GM12878 (cell line): ENCODE data around the gene PLPPR1.

ENCODE experiments used
- CTCF ChIP-seq, 3 experiments: IDR thresholded peaks in 2 of 3; conservative IDR thresholded peaks in 1 of 3; 2 replicates each; pipeline ENCODE4 v1.5.1; 2011; ENCODE audit warnings: low read depth in 3 of 3, low read length in 3 of 3, mild to moderate bottlenecking in 3 of 3, control low read depth in 2 of 3, moderate library complexity in 2 of 3, inconsistent platforms in 1 of 3, mixed read lengths in 1 of 3; ENCODE audit not compliant: control insufficient read depth in 2 of 3, insufficient read depth in 1 of 3; ENCODE audit errors: extremely low read depth in 1 of 3
- MAX ChIP-seq: IDR thresholded peaks from 2 replicates; pipeline ENCODE4 v1.6.1; 2012; ENCODE audit warnings: low read depth, low read length, improper control_type of control experiment
- NR2C1 ChIP-seq: fragments of 450-650 bp; IDR thresholded peaks from 2 replicates; pipeline ENCODE4 v1.6.1; 2017; ENCODE audit warnings: antibody characterized with exemption, mild to moderate bottlenecking, moderate library complexity
- POLR2A ChIP-seq: IDR thresholded peaks from 2 replicates; pipeline ENCODE4 v1.6.1; 2011; ENCODE audit warnings: low read depth, mild to moderate bottlenecking, low read length
- POLR2AphosphoS5 ChIP-seq: IDR thresholded peaks from 2 replicates; pipeline ENCODE4 v1.6.1; 2011; ENCODE audit warnings: mild to moderate bottlenecking, low read length, inconsistent platforms
- USF1 ChIP-seq: IDR thresholded peaks from 2 replicates; pipeline ENCODE4 v1.6.1; 2011; ENCODE audit warnings: borderline replicate concordance, low read depth, mild to moderate bottlenecking, moderate library complexity, mixed read lengths, low read length; ENCODE audit not compliant: insufficient read depth; ENCODE audit errors: extremely low read length
- TF ChIP-seq, protein P1 (sequence below): IDR thresholded peaks from 2 replicates; pipeline ENCODE4 v1.6.1; 2011; ENCODE audit warnings: borderline replicate concordance, low read depth, mild to moderate bottlenecking, moderate library complexity, low read length; ENCODE audit not compliant: insufficient read depth, poor library complexity, severe bottlenecking

GRCh38 chr9:101371813-101372212 is 343.3 kb downstream of the PLPPR1 start:
- TF ChIP-seq, protein P1, sequence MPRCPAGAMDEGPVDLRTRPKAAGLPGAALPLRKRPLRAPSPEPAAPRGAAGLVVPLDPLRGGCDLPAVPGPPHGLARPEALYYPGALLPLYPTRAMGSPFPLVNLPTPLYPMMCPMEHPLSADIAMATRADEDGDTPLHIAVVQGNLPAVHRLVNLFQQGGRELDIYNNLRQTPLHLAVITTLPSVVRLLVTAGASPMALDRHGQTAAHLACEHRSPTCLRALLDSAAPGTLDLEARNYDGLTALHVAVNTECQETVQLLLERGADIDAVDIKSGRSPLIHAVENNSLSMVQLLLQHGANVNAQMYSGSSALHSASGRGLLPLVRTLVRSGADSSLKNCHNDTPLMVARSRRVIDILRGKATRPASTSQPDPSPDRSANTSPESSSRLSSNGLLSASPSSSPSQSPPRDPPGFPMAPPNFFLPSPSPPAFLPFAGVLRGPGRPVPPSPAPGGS = no peak
- TF ChIP-seq CTCF (IDR thresholded peaks at IDR 0.05 in 2 of 3, conservative IDR thresholded peaks at IDR 0.05 in 1 of 3; ENCODE audit: control insufficient read depth in 2 of 3, extremely low read depth in 1 of 3, insufficient read depth in 1 of 3, low read depth in 3 of 3, low read length in 3 of 3) = no peak
- TF ChIP-seq MAX = no peak
- TF ChIP-seq POLR2A = no peak
- no peak for TF ChIP-seq USF1
- TF ChIP-seq NR2C1 = no peak
- TF ChIP-seq POLR2AphosphoS5 = no peak
